ENCODE data around the gene NOXA1.

DNA sequence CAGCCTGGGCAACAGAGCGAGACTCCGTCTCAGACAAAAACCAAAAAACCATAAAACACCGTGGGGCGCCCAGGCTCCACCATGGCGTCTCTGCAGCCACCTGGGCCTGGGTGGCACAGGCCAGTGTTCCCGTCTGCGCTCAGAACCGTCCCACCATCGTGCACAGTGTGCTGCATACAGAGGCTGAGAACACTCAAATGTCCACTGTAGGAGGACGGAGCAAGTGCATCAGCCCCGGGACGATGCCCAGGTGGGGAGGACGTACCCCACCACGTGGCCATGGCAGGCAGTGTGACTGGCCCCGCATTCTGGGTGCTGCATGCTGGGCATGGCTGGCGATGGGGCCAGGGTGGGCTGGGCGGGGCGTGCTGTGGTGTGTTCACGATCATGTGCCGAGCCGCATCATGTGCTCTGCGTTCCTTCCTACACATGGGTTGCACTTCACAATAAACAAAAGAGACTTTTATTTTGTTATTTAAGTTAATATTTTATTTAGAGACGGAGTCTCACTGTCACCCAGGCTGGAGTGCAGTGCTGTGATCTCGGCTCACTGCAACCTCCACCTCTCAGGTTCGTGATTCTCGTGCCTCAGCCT is 38.0 kb upstream of the NOXA1 start:
- TF ChIP-seq, protein P1, sequence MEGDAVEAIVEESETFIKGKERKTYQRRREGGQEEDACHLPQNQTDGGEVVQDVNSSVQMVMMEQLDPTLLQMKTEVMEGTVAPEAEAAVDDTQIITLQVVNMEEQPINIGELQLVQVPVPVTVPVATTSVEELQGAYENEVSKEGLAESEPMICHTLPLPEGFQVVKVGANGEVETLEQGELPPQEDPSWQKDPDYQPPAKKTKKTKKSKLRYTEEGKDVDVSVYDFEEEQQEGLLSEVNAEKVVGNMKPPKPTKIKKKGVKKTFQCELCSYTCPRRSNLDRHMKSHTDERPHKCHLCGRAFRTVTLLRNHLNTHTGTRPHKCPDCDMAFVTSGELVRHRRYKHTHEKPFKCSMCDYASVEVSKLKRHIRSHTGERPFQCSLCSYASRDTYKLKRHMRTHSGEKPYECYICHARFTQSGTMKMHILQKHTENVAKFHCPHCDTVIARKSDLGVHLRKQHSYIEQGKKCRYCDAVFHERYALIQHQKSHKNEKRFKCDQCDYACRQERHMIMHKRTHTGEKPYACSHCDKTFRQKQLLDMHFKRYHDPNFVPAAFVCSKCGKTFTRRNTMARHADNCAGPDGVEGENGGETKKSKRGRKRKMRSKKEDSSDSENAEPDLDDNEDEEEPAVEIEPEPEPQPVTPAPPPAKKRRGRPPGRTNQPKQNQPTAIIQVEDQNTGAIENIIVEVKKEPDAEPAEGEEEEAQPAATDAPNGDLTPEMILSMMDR (IDR thresholded peaks at IDR 0.05) = no peak
- TF ChIP-seq EP300 (IDR thresholded peaks at IDR 0.05; ENCODE audit: low read depth) = no peak
- no peak for TF ChIP-seq POLR2A (IDR thresholded peaks at IDR 0.05)
- no peak for TF ChIP-seq POLR2AphosphoS5 (IDR thresholded peaks at IDR 0.05)

Measured in transverse colon (tissue), 4 donors.